ENCODE results near the gene PRKCSH.
"Not testable (repeated sequence)": the region's sequence is repeated elsewhere in the genome, so short reads cannot be mapped to it uniquely, and the experiment has no call there.

PRKCSH gene

GRCh38 chr19:11420429-11421370, 14.7 kb upstream of the PRKCSH start:
- DNase-seq (ENCODE audit: low read depth), result no peak

- no peak for DNase-seq (ENCODE audit: low read depth)
These were observed 13.9 kb upstream of the PRKCSH start for GRCh38 chr19:11421371-11422098.

- no peak for DNase-seq (ENCODE audit: low read depth)
These were observed 13.0 kb upstream of the PRKCSH start for GRCh38 chr19:11422163-11423065.

GRCh38 chr19:11423164-11423790, 12.2 kb upstream of the PRKCSH start:
- no peak for DNase-seq (ENCODE audit: low read depth)

- DNase-seq (ENCODE audit: low read depth), result no peak
These were observed 11.6 kb upstream of the PRKCSH start for GRCh38 chr19:11423791-11424181.

GRCh38 chr19:11425719-11426457, 9.5 kb upstream of the PRKCSH start:
- no peak for DNase-seq (ENCODE audit: low read depth)

GRCh38 chr19:11426656-11427055, 8.8 kb upstream of the PRKCSH start:
- no peak for DNase-seq (ENCODE audit: low read depth)

GRCh38 chr19:11433526-11433925, 1.9 kb upstream of the PRKCSH start:
- DNase-seq (ENCODE audit: low read depth), result not testable (repeated sequence)

- DNase-seq (ENCODE audit: low read depth), result no peak
These were observed 755 bp upstream of the PRKCSH start for GRCh38 chr19:11434703-11435056.

- no peak for DNase-seq (ENCODE audit: low read depth)
These were observed 438 bp downstream of the PRKCSH start for GRCh38 chr19:11435833-11436313.

- no peak for DNase-seq (ENCODE audit: low read depth)
These were observed 2.5 kb downstream of the PRKCSH start for GRCh38 chr19:11437955-11438354.

GRCh38 chr19:11444059-11444458, 8.6 kb downstream of the PRKCSH start:
- no peak for DNase-seq (ENCODE audit: low read depth)

GRCh38 chr19:11445141-11445540, 9.7 kb downstream of the PRKCSH start:
- no peak for DNase-seq (ENCODE audit: low read depth)

- DNase-seq (ENCODE audit: low read depth), result no peak
These were observed 10.8 kb downstream of the PRKCSH start for GRCh38 chr19:11446271-11446651.

- no peak for DNase-seq (ENCODE audit: low read depth)
These were observed 11.3 kb downstream of the PRKCSH start for GRCh38 chr19:11446652-11447301.

GRCh38 chr19:11447347-11448262, 12.2 kb downstream of the PRKCSH start:
- DNase-seq (ENCODE audit: low read depth), result no peak

- DNase-seq (ENCODE audit: low read depth), result no peak
These were observed 13.0 kb downstream of the PRKCSH start for GRCh38 chr19:11448410-11448809.

- no peak for DNase-seq (ENCODE audit: low read depth)
These were observed 13.6 kb downstream of the PRKCSH start for GRCh38 chr19:11448923-11449554.

All from non-pigmented ciliary epithelial cell (primary cell).